Measurements from ENCODE around the gene MRPL55.

Gene MRPL55

GRCh38 chr1:228134591-228134990, 25.5 kb upstream of the MRPL55 start:
- H3K27me3 Mint-ChIP-seq (ENCODE audit: low read depth) = peaks cover 52% of the 10 kb centered on the region
- no peaks in the 10 kb centered on the region for H3K36me3 Mint-ChIP-seq (ENCODE audit: low read depth)
- no peak for TF ChIP-seq CTCF (IDR thresholded peaks at IDR 0.05; ENCODE audit: unreplicated experiment in 3 of 3)
- H3K4me1 Mint-ChIP-seq = peaks cover 5% of the 10 kb centered on the region
- H3K9me3 Mint-ChIP-seq = no peaks in the 10 kb centered on the region
- H3K27ac Mint-ChIP-seq = no peak overlapping the region
- no peak overlapping the region for H3K4me3 Mint-ChIP-seq

- Mint-ChIP-seq H3K27ac (peak overlapping the region in 1 of 3 experiments; percentile 48), H3K9me3 (no peaks in the 10 kb centered on the region), H3K36me3 (ENCODE audit: low read depth) (no peaks in the 10 kb centered on the region), H3K4me3 (no peak overlapping the region), H3K27me3 (ENCODE audit: low read depth) (peaks cover 55% of the 10 kb centered on the region), H3K4me1 (peaks cover 5% of the 10 kb centered on the region)
- no peak for TF ChIP-seq CTCF (IDR thresholded peaks at IDR 0.05; ENCODE audit: unreplicated experiment in 3 of 3)
Observed at GRCh38 chr1:228131766-228132165, 22.7 kb upstream of the MRPL55 start.

- Mint-ChIP-seq H3K4me1 (no peaks in the 10 kb centered on the region), H3K36me3 (ENCODE audit: low read depth) (no peaks in the 10 kb centered on the region), H3K27me3 (ENCODE audit: low read depth) (peaks cover 19% of the 10 kb centered on the region), H3K9me3 (no peaks in the 10 kb centered on the region), H3K27ac (no peak overlapping the region), H3K4me3 (no peak overlapping the region)
- no peak for TF ChIP-seq CTCF (IDR thresholded peaks at IDR 0.05; ENCODE audit: unreplicated experiment in 3 of 3)
Observed at GRCh38 chr1:228125185-228125584, 16.1 kb upstream of the MRPL55 start.

DNA sequence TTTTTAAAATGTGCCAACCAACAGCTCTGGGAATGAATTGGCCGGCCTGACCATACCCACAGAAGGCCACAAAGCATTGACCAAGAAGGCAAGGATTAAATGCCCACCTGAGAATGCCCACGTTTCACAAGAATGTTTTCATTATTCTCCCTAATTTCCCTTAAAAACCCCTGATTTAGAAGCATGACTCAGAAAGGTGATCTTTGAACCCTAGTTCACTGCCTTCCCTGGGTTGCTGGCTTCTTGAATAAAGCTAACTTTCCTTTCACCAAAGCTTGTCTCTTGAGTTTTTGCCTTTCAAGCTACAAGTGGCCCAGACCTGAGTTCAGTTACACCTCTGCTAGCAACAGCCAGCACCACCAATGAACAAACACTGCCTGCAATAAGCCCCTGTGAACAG, 14.4 kb upstream of the MRPL55 start:
- H3K9me3 Mint-ChIP-seq = peaks cover 3% of the 10 kb centered on the region
- TF ChIP-seq CTCF (IDR thresholded peaks at IDR 0.05; ENCODE audit: unreplicated experiment in 3 of 3) = no peak
- H3K27ac Mint-ChIP-seq = no peak overlapping the region
- no peaks in the 10 kb centered on the region for H3K4me1 Mint-ChIP-seq
- no peaks in the 10 kb centered on the region for H3K36me3 Mint-ChIP-seq (ENCODE audit: low read depth)
- peaks cover 15% of the 10 kb centered on the region for H3K27me3 Mint-ChIP-seq (ENCODE audit: low read depth)
- no peak overlapping the region for H3K4me3 Mint-ChIP-seq

DNA sequence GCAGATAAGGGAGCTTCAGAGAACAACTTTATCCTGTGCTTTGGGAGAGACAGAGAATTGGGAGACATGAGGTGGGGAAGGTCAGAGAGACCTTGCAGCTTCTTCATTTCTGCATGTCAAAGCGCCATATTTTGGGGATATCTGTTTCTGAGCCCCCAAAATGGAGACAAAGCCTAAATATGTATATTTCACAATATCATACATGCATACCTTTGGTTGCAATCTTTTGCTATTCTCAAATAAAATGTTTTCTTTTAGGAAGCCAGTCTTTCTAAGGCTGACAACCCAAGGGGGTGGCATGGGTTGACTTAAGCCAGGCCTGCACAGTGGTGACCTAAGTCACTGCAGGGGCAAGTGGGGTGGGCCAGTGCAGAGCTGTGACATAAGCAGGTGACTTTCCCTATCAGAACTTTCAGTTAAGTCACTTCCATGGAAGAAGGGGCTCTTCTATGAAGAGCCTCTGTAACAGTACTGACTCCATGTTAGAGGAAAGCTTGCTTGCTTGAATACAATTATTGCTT, 13.9 kb upstream of the MRPL55 start:
- TF ChIP-seq CTCF (IDR thresholded peaks at IDR 0.05; ENCODE audit: unreplicated experiment in 3 of 3) = no peak
- Mint-ChIP-seq H3K27me3 (ENCODE audit: low read depth) (peaks cover 14% of the 10 kb centered on the region), H3K27ac (no peak overlapping the region), H3K4me1 (no peaks in the 10 kb centered on the region), H3K4me3 (no peak overlapping the region), H3K36me3 (ENCODE audit: low read depth) (peaks cover 2% of the 10 kb centered on the region), H3K9me3 (peaks cover 6% of the 10 kb centered on the region)

DNA sequence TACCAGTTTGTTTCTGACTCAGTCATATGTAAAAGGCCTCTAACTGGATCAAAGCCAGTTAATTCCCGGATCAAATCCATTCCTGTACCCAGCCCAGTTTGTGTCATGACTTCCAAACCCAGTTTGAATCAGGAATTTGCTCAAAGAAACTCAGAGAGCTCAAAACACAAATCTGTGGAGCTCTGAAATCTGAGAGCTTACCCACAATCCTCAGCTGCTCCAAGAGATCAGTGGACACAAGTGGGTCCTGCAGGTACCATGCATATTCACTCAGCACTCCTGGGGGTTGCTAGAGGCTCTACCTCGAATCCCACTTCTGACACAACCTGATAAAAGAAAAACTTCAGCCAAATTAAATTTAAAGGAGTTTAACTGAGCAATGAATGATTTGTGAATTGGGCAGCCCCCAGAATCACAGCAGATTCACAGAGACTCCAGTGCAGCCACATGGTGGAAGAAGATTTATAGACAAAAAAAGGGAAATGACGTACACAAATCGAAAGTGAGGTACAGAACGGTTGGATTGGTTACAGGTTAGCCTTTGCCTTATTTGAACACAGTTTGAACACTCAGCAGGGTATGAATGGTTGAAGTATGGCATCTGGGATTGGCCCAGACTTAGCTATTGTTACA, 11.9 kb upstream of the MRPL55 start:
- Mint-ChIP-seq H3K36me3 (ENCODE audit: low read depth) (peaks cover 7% of the 10 kb centered on the region), H3K4me3 (no peak overlapping the region), H3K27me3 (ENCODE audit: low read depth) (peaks cover 8% of the 10 kb centered on the region), H3K9me3 (peaks cover 10% of the 10 kb centered on the region), H3K4me1 (no peaks in the 10 kb centered on the region), H3K27ac (no peak overlapping the region)
- no peak for TF ChIP-seq CTCF (IDR thresholded peaks at IDR 0.05; ENCODE audit: unreplicated experiment in 3 of 3)

All from nephron (organoid).